K562 (cell line): ENCODE results near the gene CXCR6. TPM values are rescaled to one million over a fixed set of nuclear protein-coding genes. Genes with fewer than 3 reads are reported as not detected.

Experiments used
- ARHGAP35 ChIP-seq: fragments of 450-650 bp; IDR thresholded peaks from 2 replicates; pipeline ENCODE4 v1.6.1; 2018; ENCODE audit not compliant: partially characterized antibody
- EGR1 ChIP-seq: fragments of 450-650 bp; conservative IDR thresholded peaks from 2 replicates; pipeline ENCODE4 v1.6.1; 2017; ENCODE audit warnings: mild to moderate bottlenecking
- EHMT2 ChIP-seq: fragments of 450-650 bp; IDR thresholded peaks from 2 replicates; pipeline ENCODE4 v1.6.1; 2018; ENCODE audit warnings: antibody characterized with exemption
- HDAC2 ChIP-seq: fragments of 450-650 bp; IDR thresholded peaks from 2 replicates; pipeline ENCODE4 v1.6.1; 2016; ENCODE audit warnings: mild to moderate bottlenecking
- RAD21 ChIP-seq, 2 experiments: fragments of 250-450 bp in 1 of 2; fragments of 450-650 bp in 1 of 2; sonication (Bioruptor Pico) in 1 of 2; formaldehyde crosslinking in 1 of 2; IDR thresholded peaks in 1 of 2; conservative IDR thresholded peaks in 1 of 2; 2 replicates each; pipeline versions ENCODE4 v1.4.0 to v1.8.0; 2020 to 2022; ENCODE audit warnings: mild to moderate bottlenecking in 2 of 2, moderate library complexity in 1 of 2
- RB1 ChIP-seq: fragments of 450-650 bp; IDR thresholded peaks from 2 replicates; pipeline ENCODE4 v1.6.1; 2017; ENCODE audit warnings: low read depth, mild to moderate bottlenecking
- REST ChIP-seq, 2 experiments: fragments of 450-650 bp; formaldehyde crosslinking in 1 of 2; IDR thresholded peaks; 2 replicates each; pipeline versions ENCODE4 v1.4.0 to v1.6.1; 2014 to 2020; ENCODE audit warnings: mild to moderate bottlenecking in 2 of 2, borderline replicate concordance in 1 of 2, low read depth in 1 of 2
- ZNF134 ChIP-seq: fragments of 250-450 bp; sonication (Bioruptor Pico); conservative IDR thresholded peaks from 2 replicates; pipeline ENCODE4 v1.4.0; 2020
- polyA plus RNA-seq, 8 experiments: library from polyadenylated mRNA; depleted of rRNA in 4 of 8; stranded (reverse) in 5 of 8; unstranded in 3 of 8; fragments of >200 nt; fragmentation: Nextera tagmentation in 2 of 8; fragmentation: Illumina TruSeq in 1 of 8; extraction: Ambion mirVana in 2 of 8; extraction: Trizol in 1 of 8; gene quantifications; 2 replicates each; pipeline versions ENCODE4 v1.2.1 to v1.2.3, GENCODE V29; 2011 to 2014; ENCODE audit warnings: inconsistent platforms in 1 of 8, missing spikeins in 1 of 8
- total RNA-seq, 7 experiments: library from RNA; depleted of rRNA in 6 of 7; stranded (reverse); fragments of >200 nt in 6 of 7; fragmentation: Illumina TruSeq in 2 of 7; extraction: Trizol in 2 of 7; gene quantifications; 2 replicates each; pipeline versions ENCODE4 v1.2.1 to v1.2.3, GENCODE V29; 2011 to 2021; ENCODE audit warnings: low replicate concordance in 1 of 7
- TF ChIP-seq, protein P1 (sequence below), 2 experiments: fragments of 450-650 bp; IDR thresholded peaks; 2 replicates each; pipeline ENCODE4 v1.6.1; 2016; ENCODE audit warnings: mild to moderate bottlenecking in 2 of 2, borderline replicate concordance in 1 of 2, low read depth in 1 of 2, moderate library complexity in 1 of 2
- TF ChIP-seq, protein P2 (sequence below): fragments of 450-650 bp; IDR thresholded peaks from 2 replicates; pipeline ENCODE4 v1.6.1; 2018; ENCODE audit warnings: mild to moderate bottlenecking, low read depth; ENCODE audit not compliant: partially characterized antibody

CXCR6 gene
- total and polyA plus RNA-seq, 9 of the 15 experiments (the other 6 are each of a cell fraction or from before 2014, with no cell fraction given), result 0.28 TPM; not detected in 8

DNA sequence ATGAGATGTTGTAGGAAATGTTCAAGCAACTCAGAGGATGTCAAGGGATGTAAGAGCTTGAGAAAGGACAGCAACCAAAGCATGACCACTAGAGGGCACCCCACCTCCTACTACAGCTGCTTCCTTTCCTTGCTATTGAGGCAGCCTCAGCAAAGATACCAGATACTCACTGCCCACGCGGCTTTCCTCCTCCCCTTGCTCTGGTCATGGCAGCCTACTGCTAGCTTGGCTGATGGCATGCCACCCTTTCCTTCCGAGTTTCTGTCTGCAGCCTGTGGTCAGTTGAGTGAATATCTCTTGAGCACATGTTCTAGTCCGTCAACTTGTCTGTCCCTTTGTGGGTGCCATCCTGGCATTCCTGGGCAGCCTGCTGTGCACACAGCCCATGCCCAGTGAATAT lies 4.4 kb upstream of the CXCR6 start (continued):
- TF ChIP-seq EHMT2 (no peak), REST (IDR thresholded peaks at IDR 0.05; ENCODE audit: borderline replicate concordance) (peak; percentile 82), REST (CRISPR knock-in tag; IDR thresholded peaks at IDR 0.05; ENCODE audit: low read depth) (no peak), HDAC2 (no peak), ZNF134 (CRISPR knock-in tag) (no peak), RB1 (no peak), ARHGAP35 (no peak), RAD21 (CRISPR knock-in tag; conservative IDR thresholded peaks at IDR 0.05 in 1 of 2, IDR thresholded peaks at IDR 0.05 in 1 of 2) (peak; percentile 93 to 94), EGR1 (peak; percentile 65)
- TF ChIP-seq, protein P1, sequence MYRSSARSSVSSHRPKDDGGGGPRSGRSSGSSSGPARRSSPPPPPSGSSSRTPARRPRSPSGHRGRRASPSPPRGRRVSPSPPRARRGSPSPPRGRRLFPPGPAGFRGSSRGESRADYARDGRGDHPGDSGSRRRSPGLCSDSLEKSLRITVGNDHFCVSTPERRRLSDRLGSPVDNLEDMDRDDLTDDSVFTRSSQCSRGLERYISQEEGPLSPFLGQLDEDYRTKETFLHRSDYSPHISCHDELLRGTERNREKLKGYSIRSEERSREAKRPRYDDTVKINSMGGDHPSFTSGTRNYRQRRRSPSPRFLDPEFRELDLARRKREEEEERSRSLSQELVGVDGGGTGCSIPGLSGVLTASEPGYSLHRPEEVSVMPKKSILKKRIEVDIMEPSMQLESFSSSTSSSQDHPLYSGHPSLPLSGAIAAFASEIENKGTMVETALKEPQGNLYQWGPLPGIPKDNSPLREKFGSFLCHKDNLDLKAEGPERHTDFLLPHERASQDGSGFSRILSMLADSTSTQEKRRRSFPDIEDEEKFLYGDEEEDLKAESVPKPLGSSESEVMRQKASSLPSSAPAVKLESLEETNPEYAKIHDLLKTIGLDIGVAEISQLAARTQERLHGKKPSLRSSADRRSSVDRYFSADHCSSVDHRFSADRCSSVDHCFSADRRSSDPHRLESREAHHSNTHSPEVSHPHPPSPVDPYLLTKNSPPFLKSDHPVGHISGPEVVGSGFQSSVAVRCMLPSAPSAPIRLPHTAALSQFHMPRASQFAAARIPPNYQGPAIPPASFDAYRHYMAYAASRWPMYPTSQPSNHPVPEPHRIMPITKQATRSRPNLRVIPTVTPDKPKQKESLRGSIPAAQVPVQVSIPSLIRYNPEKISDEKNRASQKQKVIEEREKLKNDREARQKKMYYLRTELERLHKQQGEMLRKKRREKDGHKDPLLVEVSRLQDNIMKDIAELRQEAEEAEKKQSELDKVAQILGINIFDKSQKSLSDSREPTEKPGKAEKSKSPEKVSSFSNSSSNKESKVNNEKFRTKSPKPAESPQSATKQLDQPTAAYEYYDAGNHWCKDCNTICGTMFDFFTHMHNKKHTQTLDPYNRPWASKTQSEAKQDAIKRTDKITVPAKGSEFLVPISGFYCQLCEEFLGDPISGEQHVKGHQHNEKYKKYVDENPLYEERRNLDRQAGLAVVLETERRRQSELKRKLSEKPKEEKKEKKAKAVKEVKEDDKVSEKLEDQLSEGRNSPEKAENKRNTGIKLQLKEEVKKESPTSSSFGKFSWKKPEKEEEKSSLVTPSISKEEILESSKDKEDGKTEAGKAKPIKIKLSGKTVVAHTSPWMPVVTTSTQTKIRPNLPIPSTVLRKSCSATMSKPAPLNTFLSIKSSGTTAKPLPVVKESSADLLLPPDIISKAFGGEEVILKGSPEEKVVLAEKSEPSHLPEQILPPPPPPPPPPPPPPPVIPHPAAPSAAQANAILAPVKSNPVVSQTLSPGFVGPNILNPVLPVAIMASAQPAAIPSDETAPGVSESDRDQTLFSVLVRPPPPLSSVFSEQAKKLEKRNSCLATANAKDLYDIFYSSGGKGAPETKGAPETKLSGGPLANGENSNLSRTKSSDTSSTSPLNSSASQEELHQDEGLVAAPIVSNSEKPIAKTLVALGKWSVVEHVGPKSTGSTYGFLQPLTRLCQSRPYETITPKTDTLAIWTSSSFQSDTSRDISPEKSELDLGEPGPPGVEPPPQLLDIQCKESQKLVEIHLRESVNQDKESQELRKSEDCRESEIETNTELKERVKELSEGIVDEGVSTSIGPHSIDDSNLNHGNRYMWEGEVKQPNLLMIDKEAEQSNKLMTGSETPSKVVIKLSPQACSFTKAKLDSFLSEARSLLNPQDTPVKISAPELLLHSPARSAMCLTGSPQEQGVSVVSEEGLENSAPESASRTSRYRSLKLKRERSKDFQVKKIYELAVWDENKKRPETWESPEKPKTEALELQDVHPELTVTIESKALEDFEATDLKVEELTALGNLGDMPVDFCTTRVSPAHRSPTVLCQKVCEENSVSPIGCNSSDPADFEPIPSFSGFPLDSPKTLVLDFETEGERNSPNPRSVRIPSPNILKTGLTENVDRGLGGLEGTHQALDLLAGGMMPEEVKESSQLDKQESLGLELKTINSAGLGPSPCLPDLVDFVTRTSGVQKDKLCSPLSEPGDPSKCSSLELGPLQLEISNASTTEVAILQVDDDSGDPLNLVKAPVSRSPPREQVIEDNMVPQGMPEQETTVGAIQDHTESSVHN (IDR thresholded peaks at IDR 0.05; ENCODE audit: borderline replicate concordance in 1 of 2, low read depth in 1 of 2), result no peak
- TF ChIP-seq, protein P2, sequence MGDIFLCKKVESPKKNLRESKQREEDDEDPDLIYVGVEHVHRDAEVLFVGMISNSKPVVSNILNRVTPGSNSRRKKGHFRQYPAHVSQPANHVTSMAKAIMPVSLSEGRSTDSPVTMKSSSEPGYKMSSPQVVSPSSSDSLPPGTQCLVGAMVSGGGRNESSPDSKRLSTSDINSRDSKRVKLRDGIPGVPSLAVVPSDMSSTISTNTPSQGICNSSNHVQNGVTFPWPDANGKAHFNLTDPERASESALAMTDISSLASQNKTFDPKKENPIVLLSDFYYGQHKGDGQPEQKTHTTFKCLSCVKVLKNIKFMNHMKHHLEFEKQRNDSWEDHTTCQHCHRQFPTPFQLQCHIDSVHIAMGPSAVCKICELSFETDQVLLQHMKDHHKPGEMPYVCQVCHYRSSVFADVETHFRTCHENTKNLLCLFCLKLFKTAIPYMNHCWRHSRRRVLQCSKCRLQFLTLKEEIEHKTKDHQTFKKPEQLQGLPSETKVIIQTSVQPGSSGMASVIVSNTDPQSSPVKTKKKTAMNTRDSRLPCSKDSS, result no peak
